Activated naive CD4-positive, alpha-beta T cell treated with anti-CD3 and anti-CD28 coated beads, Interleukin-2, amount 50 U/mL, for 24 hours (primary cell): ENCODE data around the gene SLC44A3.

Experiments
- H3K27ac Mint-ChIP-seq: one replicate; pipeline ENCODE4 v1.8.0; 2021; ENCODE audit warnings: mild to moderate bottlenecking, mixed read lengths
- H3K27me3 Mint-ChIP-seq: one replicate; pipeline ENCODE4 v1.8.0; 2021; ENCODE audit warnings: mixed read lengths
- H3K36me3 Mint-ChIP-seq: one replicate; pipeline ENCODE4 v1.8.0; 2021; ENCODE audit warnings: mixed read lengths
- H3K4me1 Mint-ChIP-seq: one replicate; pipeline ENCODE4 v1.8.0; 2021; ENCODE audit warnings: mixed read lengths
- H3K4me3 Mint-ChIP-seq: one replicate; pipeline ENCODE4 v1.8.0; 2021; ENCODE audit warnings: mild to moderate bottlenecking, mixed read lengths
- H3K9me3 Mint-ChIP-seq: one replicate; pipeline ENCODE4 v1.8.0; 2021; ENCODE audit warnings: mixed read lengths

Gene SLC44A3

DNA sequence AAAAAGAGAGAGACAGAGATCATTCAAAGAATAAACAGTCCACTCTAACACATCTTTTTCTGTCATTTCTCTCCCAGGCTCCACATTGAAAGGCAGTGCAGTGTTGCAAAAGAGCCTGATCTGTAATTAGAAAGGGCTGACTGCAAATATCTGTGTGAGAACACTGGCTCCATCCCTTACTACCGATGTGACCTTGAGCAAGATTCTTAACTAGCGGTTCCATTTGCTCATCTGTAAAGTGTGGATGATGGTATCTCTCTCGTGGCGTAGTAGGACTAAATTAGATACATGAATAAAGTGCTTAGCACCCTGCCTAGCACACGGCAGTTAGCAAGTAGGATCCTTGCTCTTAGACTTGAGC lies 26.9 kb upstream of the SLC44A3 start:
- Mint-ChIP-seq H3K9me3 (no peaks in the 10 kb centered on the region), H3K27me3 (peaks cover 1% of the 10 kb centered on the region), H3K27ac (no peak overlapping the region), H3K4me3 (no peak overlapping the region), H3K4me1 (peaks cover 4% of the 10 kb centered on the region), H3K36me3 (no peaks in the 10 kb centered on the region)

DNA sequence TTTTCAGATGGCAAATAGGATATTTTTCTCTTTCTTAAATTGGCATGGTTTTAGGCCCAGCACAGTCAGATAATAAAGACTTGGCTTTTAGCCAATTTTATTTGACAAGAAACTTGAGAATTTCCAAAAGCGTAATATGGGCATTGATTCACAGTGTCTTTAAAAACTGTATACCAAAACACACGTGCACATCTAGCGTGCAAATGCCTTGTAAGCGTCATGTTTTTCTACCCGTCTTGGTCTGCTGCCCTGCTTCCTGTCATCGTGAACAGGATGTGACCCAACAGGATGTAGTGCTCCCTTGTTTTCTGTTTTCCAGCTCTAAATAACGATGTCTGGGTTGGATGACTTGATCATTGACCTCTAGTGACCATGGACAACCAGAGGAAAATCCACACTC lies 24.7 kb upstream of the SLC44A3 start:
- Mint-ChIP-seq H3K27ac (no peak overlapping the region), H3K4me3 (no peak overlapping the region), H3K27me3 (no peaks in the 10 kb centered on the region), H3K4me1 (peaks cover 4% of the 10 kb centered on the region), H3K9me3 (no peaks in the 10 kb centered on the region), H3K36me3 (no peaks in the 10 kb centered on the region)

DNA sequence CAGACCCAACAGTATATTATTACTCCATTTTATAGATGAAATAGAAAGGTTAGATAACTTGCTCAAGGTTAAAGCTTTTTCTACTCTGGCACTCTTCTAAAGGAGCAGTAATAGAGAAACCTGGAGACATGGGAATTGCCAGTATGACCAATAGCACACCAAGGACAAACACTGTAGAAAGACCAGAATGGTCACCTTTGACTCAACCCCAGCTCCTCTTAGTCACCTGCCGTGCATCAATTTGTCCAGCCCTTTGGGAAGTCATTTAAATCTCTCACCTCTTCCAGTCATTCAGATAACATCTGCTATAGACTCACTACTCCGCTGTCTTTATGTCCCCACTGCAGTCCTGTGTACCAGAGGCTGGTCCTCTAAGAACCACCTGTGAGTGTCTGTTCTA lies 23.9 kb upstream of the SLC44A3 start:
- Mint-ChIP-seq H3K36me3 (no peaks in the 10 kb centered on the region), H3K27ac (no peak overlapping the region), H3K4me3 (no peak overlapping the region), H3K4me1 (peaks cover 4% of the 10 kb centered on the region), H3K9me3 (no peaks in the 10 kb centered on the region), H3K27me3 (no peaks in the 10 kb centered on the region)

DNA sequence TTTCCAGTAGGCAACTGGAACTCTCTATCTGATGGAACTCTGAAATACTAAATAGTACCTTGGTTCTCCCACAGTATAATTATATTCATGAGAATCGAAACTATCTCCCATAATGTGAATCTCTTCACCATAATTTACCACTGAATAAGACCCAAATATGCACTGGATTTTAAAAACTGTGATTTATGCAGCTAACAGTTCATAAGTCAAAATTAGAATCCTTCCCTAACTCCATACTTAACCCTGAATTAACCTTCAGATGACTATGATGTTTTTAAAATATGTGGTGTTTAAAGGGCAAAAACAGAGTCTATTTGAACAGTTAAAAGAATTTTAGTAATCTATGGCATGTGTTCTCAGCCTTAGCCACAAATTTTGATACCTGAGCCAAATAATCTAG lies 22.9 kb upstream of the SLC44A3 start:
- Mint-ChIP-seq H3K9me3 (no peaks in the 10 kb centered on the region), H3K4me1 (peaks cover 11% of the 10 kb centered on the region), H3K36me3 (no peaks in the 10 kb centered on the region), H3K27me3 (no peaks in the 10 kb centered on the region), H3K27ac (no peak overlapping the region), H3K4me3 (no peak overlapping the region)

DNA sequence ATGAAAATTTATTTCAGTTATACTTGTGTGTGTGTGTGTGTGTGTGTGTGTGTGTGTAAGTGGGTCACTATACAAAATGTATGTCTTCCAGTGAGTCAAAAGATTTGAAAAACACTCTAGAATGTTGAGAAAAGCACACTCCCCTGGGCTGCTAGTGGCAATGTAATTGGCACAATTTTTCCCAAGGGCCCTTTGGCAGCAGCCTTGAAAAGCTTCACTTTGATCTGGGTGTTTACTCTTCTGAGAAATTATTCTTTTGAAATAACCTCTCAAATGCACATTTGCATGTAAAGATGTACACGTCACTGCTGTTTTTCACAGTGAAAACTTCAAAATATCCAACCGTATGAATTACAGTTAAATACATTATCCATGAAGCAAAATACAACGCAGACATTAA lies 22.1 kb upstream of the SLC44A3 start:
- Mint-ChIP-seq H3K9me3 (no peaks in the 10 kb centered on the region), H3K4me3 (no peak overlapping the region), H3K36me3 (no peaks in the 10 kb centered on the region), H3K27ac (no peak overlapping the region), H3K4me1 (peaks cover 11% of the 10 kb centered on the region), H3K27me3 (no peaks in the 10 kb centered on the region)

DNA sequence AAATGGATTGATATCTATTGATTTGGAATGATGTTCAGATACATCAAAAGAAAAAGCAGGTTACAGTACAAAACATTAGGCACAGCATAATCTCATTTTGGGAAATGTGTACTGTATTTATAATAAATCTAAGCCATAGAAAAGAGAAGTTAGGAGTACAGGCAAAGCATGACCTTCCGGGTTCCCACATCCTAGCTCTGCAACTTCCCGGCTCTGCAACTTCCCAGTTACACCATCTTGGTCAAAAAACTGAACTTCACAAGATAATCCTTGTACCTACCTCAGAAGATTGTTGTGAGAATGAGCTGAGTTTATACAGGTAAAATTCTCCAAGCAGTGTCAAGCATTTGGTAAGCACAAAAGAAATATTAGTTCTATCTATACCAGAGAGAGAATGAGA lies 21.7 kb upstream of the SLC44A3 start:
- Mint-ChIP-seq H3K4me1 (peaks cover 11% of the 10 kb centered on the region), H3K27ac (no peak overlapping the region), H3K4me3 (no peak overlapping the region), H3K27me3 (no peaks in the 10 kb centered on the region), H3K9me3 (no peaks in the 10 kb centered on the region), H3K36me3 (no peaks in the 10 kb centered on the region)

DNA sequence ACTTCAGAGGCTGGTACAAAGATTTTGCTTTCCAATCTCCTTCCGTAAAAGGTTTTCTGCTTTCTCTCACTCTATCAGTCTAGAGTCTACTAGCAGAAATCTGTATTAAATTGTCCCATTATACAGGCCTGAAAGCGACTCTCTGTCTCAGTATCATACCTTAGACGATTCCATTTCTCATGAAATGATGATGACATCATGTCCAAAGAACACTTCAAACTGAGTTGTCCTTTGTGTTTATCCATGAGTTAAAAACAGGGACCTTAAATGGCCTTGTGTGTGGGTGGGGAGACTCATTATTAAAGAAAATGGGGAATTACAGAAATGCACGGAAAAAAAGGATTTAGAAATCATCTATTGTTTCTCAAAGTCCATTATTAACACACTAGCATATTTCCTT lies 21.0 kb upstream of the SLC44A3 start:
- Mint-ChIP-seq H3K4me1 (peaks cover 11% of the 10 kb centered on the region), H3K27ac (no peak overlapping the region)

DNA sequence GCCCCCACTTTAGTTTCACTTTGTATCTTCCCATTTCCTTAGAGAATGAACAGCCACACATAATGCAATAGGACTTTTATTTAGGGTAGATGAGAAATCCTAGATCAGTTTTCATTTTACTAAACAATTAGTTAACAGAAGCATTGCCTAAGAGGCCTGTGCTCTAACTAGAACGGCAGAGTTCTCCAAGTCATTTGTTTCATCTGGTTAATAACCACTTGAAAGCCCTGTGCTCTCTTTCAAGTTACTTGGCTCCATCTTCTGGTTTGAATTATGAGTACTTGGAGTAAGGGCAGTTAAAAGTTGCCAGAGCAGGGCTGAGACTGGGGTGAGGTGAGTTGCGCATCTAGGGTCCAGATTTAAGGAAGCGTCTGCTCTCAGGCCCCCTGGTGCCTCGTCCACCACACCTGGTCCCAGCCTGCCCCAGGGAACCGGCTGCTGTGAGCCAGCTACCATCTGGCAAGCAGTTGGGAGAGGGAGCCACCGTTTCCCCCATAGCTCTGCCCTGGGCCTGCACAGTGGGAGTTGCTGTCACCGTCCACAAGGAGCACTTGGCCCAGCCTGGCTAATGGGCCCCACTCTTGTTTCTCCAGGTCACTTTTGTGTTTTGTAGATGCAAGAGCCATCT lies 18.1 kb upstream of the SLC44A3 start:
- no peak overlapping the region for H3K27ac Mint-ChIP-seq
- H3K36me3 Mint-ChIP-seq = no peaks in the 10 kb centered on the region
- H3K4me1 Mint-ChIP-seq = peaks cover 7% of the 10 kb centered on the region
- H3K9me3 Mint-ChIP-seq = no peaks in the 10 kb centered on the region
- no peak overlapping the region for H3K4me3 Mint-ChIP-seq
- H3K27me3 Mint-ChIP-seq = peaks cover 3% of the 10 kb centered on the region

More for the DNA sequence above, 21.0 kb upstream of the SLC44A3 start:
- Mint-ChIP-seq H3K4me3 (no peak overlapping the region), H3K36me3 (no peaks in the 10 kb centered on the region), H3K27me3 (no peaks in the 10 kb centered on the region), H3K9me3 (no peaks in the 10 kb centered on the region)

DNA sequence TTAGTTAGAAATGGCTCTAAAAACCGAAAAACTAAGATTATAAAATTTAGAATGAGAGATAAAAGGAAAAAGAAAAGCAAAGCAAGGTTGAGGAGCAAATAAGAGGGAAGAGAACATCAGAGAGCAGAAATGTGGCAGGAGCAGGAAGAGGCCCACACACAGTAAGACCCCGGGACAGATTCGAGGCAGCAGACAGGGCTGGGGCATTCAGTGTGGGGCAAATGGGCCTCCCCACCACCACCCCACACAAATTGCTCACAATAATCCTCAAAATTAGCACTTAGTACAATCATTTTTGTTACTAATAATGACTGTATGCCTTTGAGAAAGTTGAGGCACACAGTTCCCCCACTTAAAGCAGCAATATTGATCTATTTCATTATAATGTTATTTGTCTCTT lies 17.1 kb upstream of the SLC44A3 start:
- Mint-ChIP-seq H3K4me3 (no peak overlapping the region), H3K27ac (no peak overlapping the region), H3K36me3 (no peaks in the 10 kb centered on the region), H3K27me3 (peaks cover 3% of the 10 kb centered on the region), H3K9me3 (no peaks in the 10 kb centered on the region), H3K4me1 (peaks cover 7% of the 10 kb centered on the region)

DNA sequence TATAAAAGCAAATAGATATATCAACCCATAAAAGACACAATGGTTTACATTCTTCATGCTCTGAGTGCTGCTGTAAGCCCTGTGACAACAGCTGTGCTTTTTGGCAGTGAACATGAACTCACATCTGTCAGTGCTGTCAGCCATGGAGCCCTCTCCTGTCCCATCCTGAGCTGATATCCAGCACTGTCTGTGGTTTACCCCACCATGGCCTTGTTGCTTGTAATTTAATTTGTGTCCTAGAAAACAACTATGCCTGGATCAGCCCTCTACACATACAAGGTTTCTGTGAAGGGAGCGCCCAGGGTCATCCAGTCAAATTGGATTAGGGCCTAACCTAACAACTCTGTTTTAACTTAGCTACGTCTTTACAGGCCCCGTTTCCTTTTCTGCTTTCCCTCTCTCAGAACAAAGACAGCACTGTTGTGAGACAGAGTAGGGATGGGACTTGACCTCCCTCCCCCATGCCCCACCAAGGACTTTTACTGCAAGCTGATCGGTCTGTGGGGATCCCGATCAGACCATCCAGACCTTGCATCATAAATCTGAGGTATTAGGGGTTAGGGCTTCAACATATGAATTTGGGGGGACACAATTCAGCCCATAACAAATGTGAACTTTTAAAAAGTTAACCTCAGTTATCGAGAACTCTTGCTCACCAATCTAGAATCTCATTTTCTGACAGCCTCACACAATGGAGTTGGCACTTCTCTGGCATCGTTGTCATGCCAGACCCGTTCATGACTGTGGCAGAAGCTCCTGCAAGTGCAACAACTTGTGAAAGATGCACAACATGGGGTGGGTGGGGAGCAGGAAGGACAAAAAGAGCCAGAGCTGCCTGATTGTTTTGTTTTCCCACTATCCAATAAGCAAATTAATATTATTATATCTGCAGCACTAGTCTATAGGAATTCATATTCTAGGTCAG lies 16.4 kb upstream of the SLC44A3 start:
- Mint-ChIP-seq H3K27ac (no peak overlapping the region), H3K4me3 (no peak overlapping the region), H3K4me1 (peaks cover 7% of the 10 kb centered on the region), H3K9me3 (no peaks in the 10 kb centered on the region), H3K36me3 (no peaks in the 10 kb centered on the region), H3K27me3 (peaks cover 3% of the 10 kb centered on the region)

DNA sequence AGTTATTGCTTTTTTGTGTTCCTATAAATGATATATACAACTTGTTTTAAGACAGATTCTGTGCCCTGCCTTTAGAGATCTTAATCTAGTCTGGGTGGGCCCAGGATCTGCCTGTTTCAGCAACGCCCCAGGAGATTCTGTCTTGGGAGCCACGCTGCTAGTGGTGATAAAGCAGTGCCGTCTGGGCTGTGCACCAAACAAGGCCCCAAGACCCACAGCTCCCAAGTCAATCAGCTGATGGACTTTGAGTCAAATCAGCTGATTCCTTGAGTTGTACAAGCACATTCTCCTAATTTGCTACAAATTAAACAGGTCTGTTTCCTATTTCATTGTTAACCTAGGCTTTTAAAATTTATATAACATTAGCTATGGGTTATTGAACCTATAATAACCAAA lies 15.7 kb upstream of the SLC44A3 start:
- peaks cover 7% of the 10 kb centered on the region for H3K4me1 Mint-ChIP-seq
- no peaks in the 10 kb centered on the region for H3K9me3 Mint-ChIP-seq
- H3K4me3 Mint-ChIP-seq = no peak overlapping the region
- H3K27me3 Mint-ChIP-seq = peaks cover 3% of the 10 kb centered on the region
- H3K27ac Mint-ChIP-seq = no peak overlapping the region
- no peaks in the 10 kb centered on the region for H3K36me3 Mint-ChIP-seq

DNA sequence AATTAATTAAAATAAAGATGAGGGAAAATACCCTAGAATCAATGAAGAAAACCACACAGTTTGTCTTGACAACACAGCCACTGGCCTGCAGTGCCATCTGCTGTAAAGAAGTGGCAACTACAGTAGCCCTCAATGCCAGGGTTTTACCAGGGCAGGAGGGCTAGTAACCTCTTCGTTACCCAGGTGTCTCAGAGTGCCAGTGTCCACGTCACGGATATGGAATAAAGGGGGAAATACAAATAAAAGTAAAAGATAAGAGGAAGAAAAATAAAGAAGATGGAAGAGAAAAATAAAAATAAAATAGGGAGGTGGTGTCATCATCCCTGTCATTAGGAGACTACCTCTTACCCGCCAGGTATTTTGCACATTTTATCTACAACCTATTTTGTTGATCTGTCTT lies 14.2 kb upstream of the SLC44A3 start:
- H3K36me3 Mint-ChIP-seq = no peaks in the 10 kb centered on the region
- H3K4me1 Mint-ChIP-seq = peaks cover 7% of the 10 kb centered on the region
- H3K27ac Mint-ChIP-seq = no peak overlapping the region
- H3K27me3 Mint-ChIP-seq = peaks cover 3% of the 10 kb centered on the region
- H3K9me3 Mint-ChIP-seq = no peaks in the 10 kb centered on the region
- no peak overlapping the region for H3K4me3 Mint-ChIP-seq

DNA sequence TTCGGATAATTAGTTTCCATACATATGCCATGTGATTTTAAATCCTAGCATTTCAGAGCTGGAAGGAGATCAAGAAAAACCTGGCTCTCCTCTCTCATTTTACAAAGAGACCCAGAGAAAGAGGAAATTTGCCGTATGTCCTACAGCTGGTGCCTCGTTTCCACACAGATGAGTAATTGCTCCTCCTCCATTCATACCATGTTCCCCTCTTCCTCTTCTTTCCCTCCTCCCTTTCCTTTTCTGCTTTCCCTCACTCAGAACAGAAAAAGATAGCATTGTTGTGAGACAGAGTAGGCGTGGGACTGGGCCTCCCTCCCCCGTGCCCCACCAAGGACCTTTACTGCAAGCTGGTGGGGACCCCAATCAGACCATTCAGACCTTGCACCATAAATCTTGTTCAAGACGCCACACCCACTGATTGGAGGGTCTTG lies 13.7 kb upstream of the SLC44A3 start:
- Mint-ChIP-seq H3K27me3 (peaks cover 6% of the 10 kb centered on the region), H3K36me3 (no peaks in the 10 kb centered on the region), H3K27ac (no peak overlapping the region), H3K9me3 (no peaks in the 10 kb centered on the region), H3K4me1 (peaks cover 6% of the 10 kb centered on the region), H3K4me3 (no peak overlapping the region)

DNA sequence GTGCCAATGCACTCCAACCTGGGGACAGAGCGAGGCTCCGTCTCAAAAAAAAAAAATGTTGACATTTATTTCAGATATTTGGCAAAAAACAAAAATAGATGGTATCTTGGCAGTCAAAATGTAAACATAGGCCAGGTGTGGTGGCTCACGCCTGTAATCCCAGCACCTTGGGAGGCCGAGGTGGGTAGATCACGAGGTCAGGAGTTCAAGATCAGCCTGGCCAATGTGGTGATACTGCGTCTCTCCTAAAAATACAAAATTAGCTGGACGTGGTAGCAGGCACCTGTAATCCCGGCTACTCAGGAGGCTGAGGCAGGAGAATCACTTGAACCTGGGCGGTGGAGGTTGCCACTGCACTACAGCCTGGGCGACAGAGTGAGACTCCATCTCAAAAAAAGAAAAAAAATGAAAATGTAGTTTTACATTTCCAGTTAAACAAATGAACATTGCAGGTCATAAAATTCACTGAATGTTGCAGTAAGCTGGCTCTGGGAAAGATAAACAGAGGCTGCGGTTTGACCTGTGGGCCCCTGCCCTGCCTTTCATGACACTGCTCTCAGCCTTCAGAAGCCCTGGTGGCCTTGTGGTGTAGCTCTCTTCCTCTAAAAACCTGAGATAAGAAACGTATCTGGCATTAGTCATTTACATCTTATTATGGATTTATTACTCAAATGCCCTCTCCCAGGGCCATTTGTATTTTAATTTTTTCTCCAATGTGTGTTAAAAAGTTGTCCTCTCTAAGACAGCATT lies 12.2 kb upstream of the SLC44A3 start:
- Mint-ChIP-seq H3K4me3 (no peak overlapping the region), H3K9me3 (no peaks in the 10 kb centered on the region), H3K27ac (no peak overlapping the region), H3K27me3 (peaks cover 6% of the 10 kb centered on the region), H3K4me1 (no peaks in the 10 kb centered on the region), H3K36me3 (no peaks in the 10 kb centered on the region)

DNA sequence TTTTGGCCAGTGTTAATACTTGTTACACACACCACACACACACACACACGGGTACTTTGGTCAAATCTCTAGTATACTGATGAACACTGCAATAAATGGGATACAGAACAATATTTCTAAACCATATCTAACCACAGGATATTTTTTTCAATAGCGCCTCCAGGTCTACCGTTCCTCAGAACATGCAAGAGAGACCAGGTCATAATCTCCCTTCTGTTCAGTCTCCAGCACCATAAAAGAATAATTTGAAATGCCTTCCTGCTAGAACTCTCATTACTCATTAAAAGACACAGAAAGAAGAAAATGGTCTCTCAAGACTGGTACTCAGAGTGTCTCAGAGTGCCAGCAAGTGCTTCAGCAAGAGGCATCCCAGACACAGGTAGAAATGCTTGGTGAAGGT lies 11.5 kb upstream of the SLC44A3 start:
- H3K4me3 Mint-ChIP-seq = no peak overlapping the region
- no peak overlapping the region for H3K27ac Mint-ChIP-seq
- H3K4me1 Mint-ChIP-seq = no peaks in the 10 kb centered on the region

DNA sequence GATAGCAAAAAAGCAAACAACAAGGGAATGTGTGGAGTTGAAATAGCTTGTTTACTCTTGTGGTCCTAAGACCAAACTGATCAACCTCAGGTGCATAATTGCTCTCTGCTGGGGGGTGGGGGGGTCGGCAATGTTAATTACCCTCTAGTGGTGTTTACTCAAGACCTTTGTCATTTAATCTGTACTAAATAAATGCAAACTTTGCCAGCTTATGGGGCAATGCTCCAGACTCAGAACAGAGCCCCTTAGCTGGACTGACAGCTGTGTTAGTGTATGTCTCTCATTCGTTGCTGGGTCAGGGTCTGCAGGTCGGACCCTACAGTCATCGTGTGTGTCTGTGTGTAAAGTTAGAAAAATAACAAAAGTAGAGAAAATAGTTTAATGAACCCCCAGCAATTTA lies 7.2 kb upstream of the SLC44A3 start:
- H3K27me3 Mint-ChIP-seq = peaks cover 14% of the 10 kb centered on the region
- H3K4me3 Mint-ChIP-seq = no peak overlapping the region
- peaks cover 2% of the 10 kb centered on the region for H3K36me3 Mint-ChIP-seq
- H3K27ac Mint-ChIP-seq = no peak overlapping the region
- no peaks in the 10 kb centered on the region for H3K4me1 Mint-ChIP-seq
- H3K9me3 Mint-ChIP-seq = peaks cover 15% of the 10 kb centered on the region

More for the DNA sequence above, 11.5 kb upstream of the SLC44A3 start:
- no peaks in the 10 kb centered on the region for H3K36me3 Mint-ChIP-seq
- H3K27me3 Mint-ChIP-seq = peaks cover 6% of the 10 kb centered on the region
- peaks cover 1% of the 10 kb centered on the region for H3K9me3 Mint-ChIP-seq
